HG03354 (cell line): Measurements from ENCODE around the gene DGKQ.
"Not testable (repeated sequence)": the region's sequence is repeated elsewhere in the genome, so short reads cannot be mapped to it uniquely, and the experiment has no call there.

Experiments
- ATAC-seq: cut with Tn5 transposase; IDR thresholded peaks from one replicate; pipeline ENCODE4 v1.9.1; 2021; ENCODE audit warnings: mild to moderate bottlenecking; ENCODE audit not compliant: unreplicated experiment, poor library complexity, severe bottlenecking

The DGKQ gene

DNA sequence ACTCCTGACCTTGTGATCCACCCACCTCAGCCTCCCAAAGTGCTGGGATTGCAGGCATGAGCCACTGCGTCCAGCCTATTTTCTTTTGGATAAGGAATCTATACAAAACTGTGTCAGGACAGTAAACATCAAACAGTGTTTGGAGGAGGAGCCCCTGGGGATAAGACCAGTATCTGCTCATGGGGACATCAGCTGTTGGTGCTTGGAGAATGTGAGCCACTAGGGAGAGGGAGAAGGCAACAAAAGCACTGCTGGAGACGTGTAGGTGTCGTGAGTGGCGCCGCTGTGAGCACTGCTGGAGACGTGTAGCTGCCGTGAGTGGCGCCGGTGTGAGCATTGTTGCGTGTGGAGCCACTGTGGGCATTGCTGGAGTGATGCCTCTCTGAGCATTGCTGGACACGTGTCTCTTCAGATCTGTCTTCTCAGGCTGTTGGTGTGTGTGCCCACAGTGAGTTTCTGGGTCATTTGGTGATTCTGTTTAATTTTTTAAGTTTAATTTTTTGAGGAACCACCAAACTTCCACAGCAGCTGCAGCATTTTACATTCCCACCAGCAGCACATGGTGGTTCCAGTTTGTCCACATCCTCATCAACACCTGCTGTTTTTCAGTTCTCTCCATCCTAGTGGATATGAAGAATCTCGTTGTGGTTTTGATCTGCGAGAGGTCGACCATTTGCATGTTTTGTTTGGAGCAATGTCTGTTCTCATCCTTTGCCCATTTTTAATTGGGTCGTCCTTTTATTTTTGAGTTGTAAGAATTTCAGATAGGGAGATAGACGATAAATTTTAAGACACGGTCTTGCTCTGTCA lies 19.0 kb downstream of the DGKQ start:
- no peak for ATAC-seq

GRCh38 chr4:953574-953915 lies 19.8 kb downstream of the DGKQ start:
- no peak for ATAC-seq

DNA sequence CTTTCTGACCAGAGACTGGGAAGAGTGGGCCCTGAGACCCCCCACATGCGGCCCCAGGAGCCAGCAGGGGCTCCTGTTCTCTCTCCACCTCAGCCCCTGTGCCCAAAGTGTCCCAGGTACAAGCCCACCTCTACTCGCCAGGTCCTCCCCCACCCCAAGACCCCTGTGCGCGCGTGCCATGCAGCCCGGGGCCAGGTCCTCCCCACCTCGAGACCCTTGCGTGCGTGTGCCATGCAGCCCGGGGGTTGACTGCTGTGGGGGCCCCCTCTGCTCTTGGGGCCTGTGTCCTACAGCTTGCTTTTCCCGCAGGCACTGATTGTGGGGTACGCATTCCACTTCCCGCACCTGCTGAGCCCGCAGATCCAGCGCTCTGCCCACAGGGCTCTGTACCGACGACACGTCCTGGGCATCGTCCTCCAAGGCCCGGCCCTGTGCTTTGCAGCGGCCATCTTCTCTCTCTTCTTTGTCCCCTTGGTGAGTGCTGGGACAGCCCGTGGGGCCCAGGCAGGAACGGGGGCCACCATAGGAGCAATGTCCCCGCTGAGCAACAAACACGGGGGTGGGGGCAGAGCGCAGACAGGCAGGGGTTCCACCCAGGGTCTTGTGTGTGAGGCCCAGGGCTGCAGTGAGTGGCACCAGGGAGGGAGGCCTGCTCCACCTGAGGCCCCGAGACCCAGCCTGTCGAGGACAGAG lies 20.3 kb downstream of the DGKQ start:
- no peak for ATAC-seq

DNA sequence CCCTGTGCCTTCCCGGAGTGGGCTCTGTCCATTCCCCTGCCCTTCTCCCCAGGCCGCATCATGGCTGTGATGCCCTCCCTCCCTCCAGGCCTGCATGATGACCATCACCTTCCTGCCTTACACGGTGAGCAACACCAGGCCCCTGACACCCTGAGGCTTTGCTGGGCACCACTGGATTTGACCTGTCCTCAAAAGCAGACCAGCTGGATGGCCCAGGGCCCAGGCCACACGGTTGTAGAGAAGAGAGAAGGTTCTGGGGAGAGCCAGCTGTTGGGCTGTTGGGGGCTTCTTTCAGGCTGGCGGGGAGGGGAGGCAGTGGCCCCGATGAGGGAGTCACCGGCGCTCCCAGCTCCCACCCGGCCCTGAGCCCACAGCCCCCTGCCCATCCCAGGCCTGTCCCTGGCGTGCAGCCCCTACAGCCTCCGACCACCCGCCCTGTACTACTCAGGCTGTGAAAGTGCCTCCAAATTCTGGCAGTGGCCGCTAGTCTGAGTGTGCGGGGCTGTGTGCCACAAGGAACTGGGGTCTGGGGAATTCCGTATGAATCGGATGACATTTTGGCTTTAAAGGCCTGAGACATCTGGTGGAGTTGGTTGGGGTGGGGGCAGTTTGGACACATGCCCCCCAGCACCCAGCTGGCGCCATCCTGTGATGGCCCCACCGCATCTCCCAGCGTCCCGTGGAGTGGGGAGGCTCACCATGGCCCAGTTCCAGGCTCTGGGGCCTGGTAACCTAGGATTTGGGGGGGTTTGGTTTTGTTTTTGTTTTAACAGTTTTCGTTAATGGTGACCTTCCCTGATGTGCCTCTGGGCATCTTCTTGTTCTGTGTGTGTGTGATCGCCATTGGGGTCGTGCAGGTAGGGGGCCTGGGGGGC lies 21.5 kb downstream of the DGKQ start:
- no peak for ATAC-seq

DNA sequence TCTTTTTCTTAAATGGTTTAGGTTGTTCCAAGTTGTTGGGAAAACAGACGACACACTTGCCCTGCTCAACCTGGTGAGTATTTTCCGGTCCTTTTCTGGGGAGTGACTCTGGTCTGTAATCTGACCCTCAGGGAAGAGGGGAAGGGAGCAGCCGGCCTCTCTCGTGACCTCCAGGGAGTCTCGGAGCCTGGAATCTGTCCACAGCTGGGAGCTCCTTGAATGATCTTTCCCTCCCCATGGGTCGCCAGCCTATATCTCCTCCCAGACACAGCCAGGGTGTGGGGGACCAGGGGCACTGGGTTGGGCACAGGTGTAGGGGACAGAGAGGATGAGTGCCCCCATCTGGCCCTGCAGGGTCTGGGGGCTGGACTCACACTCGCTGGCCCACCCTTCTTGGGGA lies 22.2 kb downstream of the DGKQ start:
- ATAC-seq, result no peak

DNA sequence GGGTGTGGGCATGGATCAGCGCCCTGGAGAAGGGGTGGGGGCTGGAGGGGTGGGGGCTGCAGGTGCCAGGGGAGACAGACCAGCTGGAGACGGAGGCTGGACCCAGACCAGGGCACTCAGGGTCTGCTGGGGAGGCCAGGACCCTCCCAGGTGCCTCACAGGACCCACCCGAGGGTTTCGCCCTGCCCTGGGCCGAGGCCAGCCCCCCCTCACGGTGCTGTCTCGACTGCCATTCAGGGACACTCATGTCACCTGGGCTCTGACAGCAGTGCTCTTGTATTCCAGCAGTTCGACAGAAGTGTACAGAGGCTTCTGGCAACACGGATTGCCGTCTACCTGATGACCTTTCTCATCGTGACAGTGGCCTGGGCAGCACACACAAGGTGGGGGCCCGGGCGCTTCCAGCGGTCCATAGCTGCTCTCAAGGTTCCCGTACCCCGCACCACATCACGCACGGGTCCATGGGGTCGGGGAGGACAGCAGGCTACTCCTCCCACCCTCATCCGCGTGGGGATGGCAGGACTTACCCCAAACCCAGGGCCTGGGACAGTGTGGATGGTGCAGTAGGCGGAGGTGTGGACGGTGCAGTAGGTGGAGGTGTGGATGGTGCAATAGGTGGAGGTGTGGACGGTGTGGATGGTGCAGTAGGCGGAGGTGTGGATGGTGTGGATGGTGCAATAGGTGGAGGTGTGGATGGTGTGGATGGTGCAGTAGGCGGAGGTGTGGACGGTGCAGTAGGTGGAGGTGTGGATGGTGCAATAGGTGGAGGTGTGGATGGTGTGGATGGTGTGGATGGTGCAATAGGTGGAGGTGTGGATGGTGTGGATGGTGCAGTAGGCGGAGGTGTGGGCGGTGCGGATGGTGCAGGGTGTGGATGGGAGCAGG lies 23.0 kb downstream of the DGKQ start:
- ATAC-seq, result no peak

- ATAC-seq, result no peak
Measured at GRCh38 chr4:949656-950055, 23.7 kb downstream of the DGKQ start.

- ATAC-seq, result no peak
Measured at GRCh38 chr4:948936-949300, 24.5 kb downstream of the DGKQ start.

- ATAC-seq, result no peak
Measured at GRCh38 chr4:948101-948935, 25.1 kb downstream of the DGKQ start.

GRCh38 chr4:947491-947971 lies 25.8 kb downstream of the DGKQ start:
- no peak for ATAC-seq

DNA sequence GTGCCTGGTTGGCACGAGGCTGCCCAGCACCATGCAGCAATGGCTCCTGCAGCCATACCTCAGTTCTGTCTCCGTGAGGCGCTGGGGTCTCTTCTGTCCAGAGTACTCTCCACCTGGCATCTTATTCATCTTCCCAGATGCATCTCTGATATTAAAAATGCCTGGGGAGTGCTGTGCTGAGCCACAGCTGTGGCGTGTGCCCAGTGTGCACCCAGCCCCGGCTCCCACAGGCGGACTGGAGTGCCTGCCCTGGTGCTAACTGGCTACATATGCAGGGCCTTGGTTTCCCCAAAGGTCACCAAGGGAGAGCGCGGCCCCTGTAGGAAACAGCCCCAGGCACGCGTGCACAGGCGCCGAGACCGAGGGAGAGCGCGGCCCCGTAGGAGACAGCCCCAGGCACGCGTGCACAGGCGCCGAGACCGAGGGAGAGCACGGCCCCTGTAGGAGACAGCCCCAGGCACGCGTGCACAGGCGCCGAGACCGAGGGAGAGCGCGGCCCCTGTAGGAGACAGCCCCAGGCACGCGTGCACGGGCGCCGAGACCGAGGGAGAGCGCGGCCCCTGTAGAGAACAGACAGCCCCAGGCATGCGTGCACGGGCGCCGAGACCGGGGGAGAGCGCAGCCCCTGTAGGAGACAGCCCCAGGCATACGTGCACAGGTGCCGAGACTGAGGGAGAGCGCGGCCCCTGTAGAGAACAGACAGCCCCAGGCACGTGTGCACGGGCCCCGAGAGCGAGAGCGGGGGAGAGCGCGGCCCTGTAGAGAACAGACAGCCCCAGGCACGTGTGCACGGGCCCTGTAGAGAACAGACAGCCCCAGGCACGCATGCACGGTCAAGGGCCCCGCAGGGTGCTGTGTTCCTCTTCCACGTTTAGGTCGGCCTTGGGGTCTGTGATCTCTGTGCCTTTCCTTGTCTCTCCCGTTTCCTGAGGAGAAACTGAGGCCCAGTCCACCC lies 26.6 kb downstream of the DGKQ start:
- no peak for ATAC-seq

- ATAC-seq, result no peak
Measured at GRCh38 chr4:946103-946450, 27.3 kb downstream of the DGKQ start.

GRCh38 chr4:945274-946102 lies 27.9 kb downstream of the DGKQ start:
- no peak for ATAC-seq

GRCh38 chr4:939508-939907 lies 33.9 kb downstream of the DGKQ start:
- not testable (repeated sequence) for ATAC-seq

DNA sequence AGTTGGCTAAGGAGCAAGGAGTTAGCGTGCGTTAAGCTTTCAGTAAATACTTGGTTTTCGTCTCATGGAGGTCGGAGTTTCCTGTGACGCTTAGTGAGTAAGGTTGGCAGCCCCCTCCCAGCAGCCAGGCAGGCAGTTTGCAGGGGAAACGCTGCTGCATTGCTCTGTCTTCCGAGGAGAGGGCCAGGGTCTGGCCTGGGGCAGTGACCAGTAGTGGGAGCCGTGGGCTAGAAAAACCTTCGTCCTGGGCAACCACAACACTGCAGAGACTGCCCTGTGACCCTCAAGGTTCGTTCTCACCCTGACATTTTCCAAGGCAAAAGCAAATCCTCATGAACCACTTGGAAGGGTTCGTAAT lies 40.7 kb downstream of the DGKQ start:
- peak; percentile 2 for ATAC-seq

DNA sequence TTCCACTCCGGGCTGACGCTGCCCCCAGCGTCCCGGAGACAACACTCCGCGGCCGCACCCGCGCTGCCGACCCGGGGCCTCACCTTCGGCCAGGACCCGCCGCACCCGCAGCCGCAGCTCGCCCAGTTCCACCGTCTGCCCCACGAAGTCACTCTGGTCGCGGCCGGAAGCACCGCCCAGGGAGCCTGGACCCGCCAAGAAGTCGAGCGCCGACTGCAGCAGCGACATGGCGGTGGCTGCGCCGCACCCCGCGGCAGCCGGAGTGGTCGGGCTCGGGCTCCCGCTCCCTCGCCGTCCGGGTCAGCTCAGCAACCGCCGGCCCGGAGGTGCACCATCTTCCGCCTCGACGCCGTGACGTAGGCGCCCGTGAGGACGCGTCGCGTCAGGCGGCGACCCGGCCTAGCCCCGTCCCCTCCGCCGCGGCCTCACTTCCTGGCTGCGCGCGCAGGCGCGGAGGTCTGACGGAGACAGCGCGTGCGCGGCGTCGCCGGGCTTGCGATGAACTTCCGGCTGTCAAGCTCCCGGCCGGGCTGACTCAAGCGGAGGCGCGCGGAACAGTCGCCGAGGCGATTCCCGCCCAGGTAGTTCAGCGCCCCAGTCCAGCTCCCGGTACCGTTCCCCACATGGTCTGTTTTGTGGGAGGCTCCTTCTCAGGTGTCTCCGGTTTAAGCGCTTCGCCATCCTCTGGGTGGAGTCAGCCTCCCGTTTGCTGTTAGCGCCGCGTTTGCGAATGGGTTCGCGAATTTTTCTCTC lies 41.2 kb downstream of the DGKQ start, which contains the start of the genes GAK and TMEM175:
Gene GAK, minus strand, starts transcription at position 357 of the 753 bp plus-strand sequence. Its CDS starts 129 bp downstream, at position 228.
Gene TMEM175, plus strand, starts transcription at position 501 of the 753 bp plus-strand sequence. CDS start 15,280 bp downstream, outside the sequence.
- peak; percentile 92 for ATAC-seq
